Ramos (cell line): ENCODE data around the gene LAIR2.
"Not testable (repeated sequence)": the region's sequence is repeated elsewhere in the genome, so short reads cannot be mapped to it uniquely, and the experiment has no call there.

ENCODE experiments used
- in situ Hi-C: fragments of 300-500 bp; cut with MboI; formaldehyde crosslinking; loops from one replicate; pipeline ENCODE4 v1.14.3; 2022; ENCODE audit warnings: low sequenced_read_pairs; ENCODE audit not compliant: unreplicated experiment

LAIR2 gene

GRCh38 chr19:54464044-54464629 lies 38.5 kb upstream of the LAIR2 start:
- in situ Hi-C loops = no loop called here

GRCh38 chr19:54464630-54465425 lies 37.8 kb upstream of the LAIR2 start:
- in situ Hi-C loops = no loop called here

- in situ Hi-C loops = no loop called here
Observed at GRCh38 chr19:54465426-54466109, 37.1 kb upstream of the LAIR2 start.

GRCh38 chr19:54466110-54466480 lies 36.5 kb upstream of the LAIR2 start:
- in situ Hi-C loops = not testable (repeated sequence)

- in situ Hi-C loops = no loop called here
Observed at GRCh38 chr19:54469496-54469934, 33.1 kb upstream of the LAIR2 start.

- in situ Hi-C loops = no loop called here
Observed at GRCh38 chr19:54470276-54470887, 32.2 kb upstream of the LAIR2 start.

GRCh38 chr19:54470991-54471782 lies 31.4 kb upstream of the LAIR2 start:
- in situ Hi-C loops = no loop called here

- in situ Hi-C loops = no loop called here
Observed at GRCh38 chr19:54473071-54473891, 29.4 kb upstream of the LAIR2 start, which contains the start of gene CDC42EP5. Gene CDC42EP5 (minus strand): TSS chr19:54473296. CDS start chr19:54465547, 7,749 bp downstream.

- in situ Hi-C loops = no loop called here
Observed at GRCh38 chr19:54473892-54474372, 28.7 kb upstream of the LAIR2 start.

GRCh38 chr19:54475706-54476105 lies 26.9 kb upstream of the LAIR2 start:
- in situ Hi-C loops = loop anchor here (5.0 kb wide), 1 partner anchor 197 kb away; no protein-coding TSS in a partner anchor

- in situ Hi-C loops = loop anchor here (5.0 kb wide), 1 partner anchor 195 kb away; no protein-coding TSS in a partner anchor
Observed at GRCh38 chr19:54477650-54478049, 25.0 kb upstream of the LAIR2 start.

- in situ Hi-C loops = loop anchor here (5.0 kb wide), 1 partner anchor 194 kb away; no protein-coding TSS in a partner anchor
Observed at GRCh38 chr19:54478677-54479266, 23.9 kb upstream of the LAIR2 start.

- in situ Hi-C loops = no loop called here
Observed at GRCh38 chr19:54480051-54480450, 22.6 kb upstream of the LAIR2 start.

GRCh38 chr19:54481326-54481930 lies 21.2 kb upstream of the LAIR2 start:
- in situ Hi-C loops = no loop called here

- in situ Hi-C loops = no loop called here
Observed at GRCh38 chr19:54482889-54483288, 19.7 kb upstream of the LAIR2 start.

- in situ Hi-C loops = no loop called here
Observed at GRCh38 chr19:54484451-54484850, 18.2 kb upstream of the LAIR2 start.

- in situ Hi-C loops = no loop called here
Observed at GRCh38 chr19:54485851-54486250, 16.8 kb upstream of the LAIR2 start.

- in situ Hi-C loops = no loop called here
Observed at GRCh38 chr19:54489341-54489740, 13.3 kb upstream of the LAIR2 start.
